ENCODE results near the gene SMOC1.

DNA sequence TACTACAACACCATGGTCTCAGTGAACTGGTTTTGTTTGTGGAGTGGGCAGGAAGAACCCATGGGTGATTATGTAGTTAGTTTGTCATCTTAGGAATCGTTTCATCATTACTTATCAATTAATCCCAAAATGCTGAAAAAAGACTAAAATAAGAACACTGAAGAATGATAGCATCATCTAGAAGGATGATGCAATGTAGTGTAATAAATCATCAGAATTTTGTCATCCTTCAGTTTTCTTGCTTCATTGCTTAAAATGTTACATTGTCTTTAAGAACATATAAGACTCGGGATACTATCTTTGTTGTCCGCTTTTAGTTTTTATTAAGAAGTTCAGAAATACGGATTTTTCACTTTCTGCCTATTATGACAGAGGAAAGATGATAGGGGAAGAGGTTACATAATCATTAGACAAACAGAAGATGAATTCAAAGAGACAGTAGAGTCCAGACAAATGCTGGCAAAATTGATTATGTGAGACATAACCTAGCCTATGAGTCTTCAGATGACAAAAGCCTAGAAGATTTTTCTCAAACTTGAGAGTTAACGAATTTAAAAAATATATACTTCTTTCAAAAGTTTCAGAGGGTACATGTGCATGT is 10.8 kb upstream of the SMOC1 start:
- TF ChIP-seq, protein P1, sequence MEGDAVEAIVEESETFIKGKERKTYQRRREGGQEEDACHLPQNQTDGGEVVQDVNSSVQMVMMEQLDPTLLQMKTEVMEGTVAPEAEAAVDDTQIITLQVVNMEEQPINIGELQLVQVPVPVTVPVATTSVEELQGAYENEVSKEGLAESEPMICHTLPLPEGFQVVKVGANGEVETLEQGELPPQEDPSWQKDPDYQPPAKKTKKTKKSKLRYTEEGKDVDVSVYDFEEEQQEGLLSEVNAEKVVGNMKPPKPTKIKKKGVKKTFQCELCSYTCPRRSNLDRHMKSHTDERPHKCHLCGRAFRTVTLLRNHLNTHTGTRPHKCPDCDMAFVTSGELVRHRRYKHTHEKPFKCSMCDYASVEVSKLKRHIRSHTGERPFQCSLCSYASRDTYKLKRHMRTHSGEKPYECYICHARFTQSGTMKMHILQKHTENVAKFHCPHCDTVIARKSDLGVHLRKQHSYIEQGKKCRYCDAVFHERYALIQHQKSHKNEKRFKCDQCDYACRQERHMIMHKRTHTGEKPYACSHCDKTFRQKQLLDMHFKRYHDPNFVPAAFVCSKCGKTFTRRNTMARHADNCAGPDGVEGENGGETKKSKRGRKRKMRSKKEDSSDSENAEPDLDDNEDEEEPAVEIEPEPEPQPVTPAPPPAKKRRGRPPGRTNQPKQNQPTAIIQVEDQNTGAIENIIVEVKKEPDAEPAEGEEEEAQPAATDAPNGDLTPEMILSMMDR (IDR thresholded peaks at IDR 0.05): no peak
- no peak for TF ChIP-seq POLR2A (IDR thresholded peaks at IDR 0.05)

All from ovary (tissue), 3 donors.